Keratinocyte (primary cell): ENCODE data around the gene AFTPH. TPM values are rescaled to one million over a fixed set of nuclear protein-coding genes. Genes with fewer than 3 reads are reported as not detected.

Source experiments
- DNase-seq: peaks from one replicate; pipeline ENCODE4 v3.0.0-alpha.2; 2011; ENCODE audit warnings: low read depth, missing footprints, low spot score
- FAIRE-seq: peaks from 2 replicates; lab custom pipeline; 2011; peaks lifted over from hg19 to GRCh38; lab: Jason Lieb, UNC
- H2AFZ ChIP-seq: 2 replicates; pipeline ENCODE4 v1.6.0; 2012; ENCODE audit warnings: low read length, control low read depth, inconsistent platforms; ENCODE audit not compliant: control insufficient read depth
- H3K27ac ChIP-seq: 2 replicates; pipeline ENCODE4 v1.5.1; 2011; ENCODE audit warnings: low read length; ENCODE audit not compliant: control insufficient read depth, insufficient read depth
- H3K27me3 ChIP-seq: 3 replicates; pipeline ENCODE4 v1.6.0; 2011; ENCODE audit warnings: low read length; ENCODE audit not compliant: control insufficient read depth, insufficient read depth; ENCODE audit errors: extremely low read depth
- H3K36me3 ChIP-seq, 2 experiments: 2 replicates in 1 of 2; 3 replicates in 1 of 2; pipeline ENCODE4 v1.5.1; 2011; ENCODE audit warnings: low read length in 2 of 2, mild to moderate bottlenecking in 1 of 2; ENCODE audit not compliant: control insufficient read depth in 2 of 2, insufficient read depth in 2 of 2; ENCODE audit errors: extremely low read depth in 1 of 2
- H3K4me1 ChIP-seq: 3 replicates; pipeline ENCODE4 v1.5.1; 2011; ENCODE audit warnings: low read length; ENCODE audit not compliant: control insufficient read depth, insufficient read depth; ENCODE audit errors: extremely low read depth
- H3K4me2 ChIP-seq: 3 replicates; pipeline ENCODE4 v1.6.0; 2011; ENCODE audit warnings: low read depth, low read length; ENCODE audit not compliant: control insufficient read depth, insufficient read depth; ENCODE audit errors: extremely low read depth
- H3K4me3 ChIP-seq, 3 experiments: fragments of 200-600 bp in 1 of 3; sonication (generic) in 1 of 3; 2 replicates in 2 of 3; 3 replicates in 1 of 3; pipeline ENCODE4 v1.5.1; 2011 to 2016; ENCODE audit warnings: low read length in 3 of 3, mild to moderate bottlenecking in 3 of 3, control low read depth in 2 of 3, inconsistent platforms in 1 of 3, low read depth in 1 of 3, mixed read lengths in 1 of 3, mixed run types in 1 of 3, moderate library complexity in 1 of 3; ENCODE audit not compliant: control insufficient read depth in 2 of 3, insufficient read depth in 2 of 3; ENCODE audit errors: extremely low read depth in 1 of 3
- H3K79me2 ChIP-seq: 2 replicates; pipeline ENCODE4 v1.6.0; 2012; ENCODE audit warnings: low read length; ENCODE audit not compliant: control insufficient read depth, insufficient read depth
- H3K9ac ChIP-seq: 3 replicates; pipeline ENCODE4 v1.6.0; 2011; ENCODE audit warnings: low read length; ENCODE audit not compliant: control insufficient read depth, insufficient read depth; ENCODE audit errors: extremely low read depth
- H3K9me1 ChIP-seq: 3 replicates; pipeline ENCODE4 v1.6.0; 2011; ENCODE audit warnings: low read length; ENCODE audit not compliant: control insufficient read depth, insufficient read depth; ENCODE audit errors: extremely low read depth
- H3K9me3 ChIP-seq: 2 replicates; pipeline ENCODE4 v1.5.1; 2012; ENCODE audit warnings: low read depth, low read length; ENCODE audit not compliant: control insufficient read depth
- H4K20me1 ChIP-seq: 3 replicates; pipeline ENCODE4 v1.6.0; 2011; ENCODE audit warnings: low read length; ENCODE audit not compliant: control insufficient read depth, insufficient read depth; ENCODE audit errors: extremely low read depth
- CTCF ChIP-seq, 3 experiments: IDR thresholded peaks in 1 of 3; conservative IDR thresholded peaks in 1 of 3; optimal IDR thresholded peaks in 1 of 3; 2 replicates in 2 of 3; 3 replicates in 1 of 3; pipeline versions ENCODE3 to v1.5.1; 2011; ENCODE audit warnings: low read length in 3 of 3, mild to moderate bottlenecking in 3 of 3, moderate library complexity in 2 of 3, control low read depth in 1 of 3, inconsistent platforms in 1 of 3; ENCODE audit not compliant: insufficient read depth in 2 of 3; ENCODE audit errors: extremely low read depth in 1 of 3
- EZH2 ChIP-seq: IDR thresholded peaks from one replicate; pipeline ENCODE4 v1.6.1; 2012; ENCODE audit warnings: inconsistent platforms, mild to moderate bottlenecking, low read length, moderate library complexity
- dilution Hi-C: fragments of 300-500 bp; cut with MboI; formaldehyde crosslinking; loops from one replicate; pipeline ENCODE4 v1.7.0; 2020; ENCODE audit warnings: low sequenced_read_pairs; ENCODE audit not compliant: extremely low pct_ligation_motif_present
- polyA plus RNA-seq, 5 experiments: library from polyadenylated mRNA; depleted of rRNA in 3 of 5; stranded (reverse) in 3 of 5; stranded (forward) in 1 of 5; unstranded in 1 of 5; fragments of >200 nt; gene quantifications; 1 replicate in 1 of 5; 2 replicates in 3 of 5; 3 replicates in 1 of 5; pipeline versions ENCODE4 v1.2.1 to v1.2.3, GENCODE V29; 2011 to 2012; ENCODE audit warnings: missing spikeins in 2 of 5, low read depth in 1 of 5, low replicate concordance in 1 of 5

Gene AFTPH
- polyA plus RNA-seq, 1 donor (not counting 4 experiments of a cell fraction or from before 2014, with no cell fraction given): 28.3 TPM

- Histone ChIP-seq H4K20me1 (no peaks in the 10 kb centered on the region), H3K4me1 (no peaks in the 10 kb centered on the region), H3K9me3 (no peaks in the 10 kb centered on the region), H3K4me2 (no peak overlapping the region), H3K9me1 (no peaks in the 10 kb centered on the region), H3K27me3 (no peaks in the 10 kb centered on the region), H3K79me2 (no peaks in the 10 kb centered on the region), H2AFZ (no peak overlapping the region), H3K9ac (no peak overlapping the region), H3K4me3 (no peak overlapping the region), H3K27ac (no peak overlapping the region), H3K36me3 (no peaks in the 10 kb centered on the region)
- FAIRE-seq (no peak), DNase-seq (no peak)
- dilution Hi-C loops: no loop called here
- no peak for TF ChIP-seq EZH2
- TF ChIP-seq CTCF (optimal IDR thresholded peaks at IDR 0.05 in 1 of 3, IDR thresholded peaks at IDR 0.05 in 1 of 3, conservative IDR thresholded peaks at IDR 0.05 in 1 of 3; ENCODE audit: extremely low read depth in 1 of 3, insufficient read depth in 2 of 3, low read length in 3 of 3): no peak
Measured at GRCh38 chr2:64498438-64498837, 25.7 kb upstream of the AFTPH start.

GRCh38 chr2:64500549-64500948, 23.6 kb upstream of the AFTPH start:
- dilution Hi-C loops: no loop called here

More at GRCh38 chr2:64500549-64500948, 23.6 kb upstream of the AFTPH start:
- no peak overlapping the region for H2AFZ ChIP-seq
- no peak overlapping the region for H3K4me2 ChIP-seq
- no peak for FAIRE-seq
- H3K27ac ChIP-seq: no peak overlapping the region
- TF ChIP-seq EZH2: no peak
- no peak for TF ChIP-seq CTCF (optimal IDR thresholded peaks at IDR 0.05 in 1 of 3, IDR thresholded peaks at IDR 0.05 in 1 of 3, conservative IDR thresholded peaks at IDR 0.05 in 1 of 3; ENCODE audit: extremely low read depth in 1 of 3, insufficient read depth in 2 of 3, low read length in 3 of 3)
- no peak overlapping the region for H3K9ac ChIP-seq
- no peak for DNase-seq
- H3K79me2 ChIP-seq: no peaks in the 10 kb centered on the region
- H3K27me3 ChIP-seq: no peaks in the 10 kb centered on the region
- no peaks in the 10 kb centered on the region for H4K20me1 ChIP-seq
- no peaks in the 10 kb centered on the region for H3K9me1 ChIP-seq
- H3K4me3 ChIP-seq: no peak overlapping the region
- H3K36me3 ChIP-seq: no peaks in the 10 kb centered on the region
- no peaks in the 10 kb centered on the region for H3K9me3 ChIP-seq
- peaks cover 7% of the 10 kb centered on the region for H3K4me1 ChIP-seq
